Fibroblast of the conjunctiva (primary cell): ENCODE results near the gene CARD10.

Experiments
- DNase-seq: peaks from one replicate; pipeline ENCODE4 v3.0.0-alpha.2; 2010; ENCODE audit warnings: low read depth

CARD10 gene

GRCh38 chr22:37525746-37526350 lies 6.6 kb upstream of the CARD10 start:
- no peak for DNase-seq

GRCh38 chr22:37525073-37525745 lies 6.0 kb upstream of the CARD10 start:
- no peak for DNase-seq

DNA sequence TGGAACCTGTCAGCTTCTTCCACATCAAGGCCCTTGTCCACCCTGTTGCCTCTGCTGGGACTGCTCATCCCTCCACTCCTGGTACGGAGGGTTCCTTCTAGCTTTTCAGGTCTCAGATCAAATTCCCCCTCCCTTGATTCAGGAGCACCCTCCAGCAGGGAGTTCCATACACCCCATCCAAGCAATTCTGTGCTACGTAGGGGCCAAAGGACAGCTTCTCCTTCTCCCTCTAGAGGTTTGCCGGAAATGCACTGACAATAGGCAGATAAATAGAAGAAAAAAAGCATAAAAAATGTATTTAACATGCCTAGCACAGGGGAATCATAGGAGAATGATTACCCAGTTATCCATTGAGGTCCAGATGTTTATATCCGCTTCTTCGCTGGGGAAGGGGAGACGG lies 3.3 kb upstream of the CARD10 start:
- DNase-seq = no peak

DNA sequence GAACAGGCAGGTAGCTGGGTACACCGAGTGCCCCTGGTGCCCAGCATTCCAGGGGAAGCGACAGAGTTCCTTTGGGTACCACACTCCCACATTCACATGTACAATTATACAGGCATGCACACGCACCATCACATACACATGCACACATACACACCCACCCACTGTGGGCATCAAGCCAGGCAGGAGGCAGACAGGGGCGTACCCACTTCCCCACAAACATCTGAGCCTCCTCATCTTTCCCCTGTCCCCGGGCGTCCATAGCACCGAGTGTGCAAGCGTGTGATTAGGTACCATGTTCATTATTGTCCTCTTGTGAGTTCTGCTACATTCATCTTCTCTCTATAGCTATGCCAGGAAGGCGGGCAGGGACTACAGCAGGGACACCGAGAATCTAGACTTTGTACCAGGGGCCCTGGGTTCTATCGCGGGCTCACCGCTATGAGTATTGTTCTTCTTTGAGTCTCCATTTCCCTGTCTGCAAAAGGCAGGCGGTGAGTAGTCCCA lies 2.1 kb upstream of the CARD10 start:
- no peak for DNase-seq

DNA sequence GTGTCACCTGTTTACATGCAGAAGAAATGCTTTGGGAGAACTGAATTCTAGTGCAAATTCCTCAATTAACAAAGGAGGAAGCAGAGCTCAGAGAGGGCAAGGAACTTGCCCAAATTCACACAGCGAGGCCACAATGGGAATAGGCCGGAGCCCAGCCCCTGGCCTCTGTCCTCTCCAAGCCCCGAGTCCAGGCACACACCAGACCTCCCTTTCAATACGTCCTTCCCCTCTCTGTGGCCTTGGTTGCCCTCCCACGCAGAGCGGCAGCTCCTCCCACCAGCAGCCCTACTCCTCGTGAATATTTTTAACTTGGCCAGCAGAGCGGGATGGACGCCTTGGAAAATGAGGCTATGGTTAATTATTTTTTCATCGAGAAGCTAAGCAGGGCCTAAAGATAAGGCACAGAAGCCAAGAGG lies 1.6 kb upstream of the CARD10 start:
- no peak for DNase-seq

DNA sequence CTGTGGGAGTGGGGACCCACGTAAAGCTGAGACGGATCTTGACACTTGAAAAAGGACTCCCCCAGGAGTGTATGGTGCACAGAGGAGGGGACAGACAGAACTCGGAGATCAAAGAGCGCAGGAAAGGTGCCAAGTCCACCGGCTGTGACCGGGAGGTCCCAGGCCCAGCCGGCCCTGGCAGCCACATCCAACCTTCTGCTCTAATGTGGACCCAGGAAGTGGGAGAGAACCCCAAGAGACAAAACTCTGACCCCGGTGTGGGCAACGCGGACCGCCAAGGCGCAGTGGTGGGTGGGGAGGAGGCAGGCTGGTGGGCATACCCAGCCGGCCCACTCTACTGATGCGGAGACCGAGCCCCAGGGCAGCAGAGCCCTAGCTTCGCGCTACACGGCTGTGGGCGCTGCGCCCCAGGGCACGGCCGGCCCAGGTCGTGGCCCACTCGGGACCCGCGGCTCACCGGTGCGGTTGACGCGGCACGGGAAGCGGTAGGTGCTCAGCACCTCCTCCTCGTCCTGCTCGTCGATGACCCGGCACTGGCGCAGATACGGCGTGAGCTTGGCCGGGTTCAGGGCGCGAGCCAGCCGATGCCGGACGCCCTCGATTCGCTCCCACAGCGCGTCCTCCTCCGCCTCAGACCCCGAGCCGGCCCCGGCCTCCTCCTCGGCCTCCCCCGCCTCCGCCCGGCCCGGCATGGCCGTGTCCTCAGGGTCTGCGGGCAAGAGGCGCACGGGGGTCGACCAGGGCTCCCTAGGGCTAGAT lies 527 bp downstream of the CARD10 start:
- DNase-seq = no peak

- DNase-seq = no peak
Measured at GRCh38 chr22:37517826-37518450, 1.3 kb downstream of the CARD10 start.

DNA sequence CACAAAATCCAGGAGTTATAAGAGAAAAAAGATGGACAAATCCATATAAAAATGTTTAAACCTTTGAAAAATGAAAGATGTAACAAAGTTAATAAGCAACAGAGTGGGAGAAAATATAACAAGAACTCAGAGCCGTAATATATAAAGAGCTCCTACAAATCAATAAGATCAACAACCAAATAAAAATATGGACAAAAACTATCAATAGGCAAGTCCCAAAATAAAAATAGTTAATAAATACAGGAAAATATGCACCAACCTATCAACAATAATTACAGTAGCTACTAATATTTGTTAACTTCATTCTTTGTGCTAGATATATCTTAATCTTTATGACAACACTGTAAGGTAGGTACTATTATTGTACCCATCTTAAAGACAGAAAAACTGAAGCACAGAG lies 2.8 kb downstream of the CARD10 start:
- no peak for DNase-seq

- no peak for DNase-seq
Measured at GRCh38 chr22:37515901-37516300, 3.3 kb downstream of the CARD10 start.

DNA sequence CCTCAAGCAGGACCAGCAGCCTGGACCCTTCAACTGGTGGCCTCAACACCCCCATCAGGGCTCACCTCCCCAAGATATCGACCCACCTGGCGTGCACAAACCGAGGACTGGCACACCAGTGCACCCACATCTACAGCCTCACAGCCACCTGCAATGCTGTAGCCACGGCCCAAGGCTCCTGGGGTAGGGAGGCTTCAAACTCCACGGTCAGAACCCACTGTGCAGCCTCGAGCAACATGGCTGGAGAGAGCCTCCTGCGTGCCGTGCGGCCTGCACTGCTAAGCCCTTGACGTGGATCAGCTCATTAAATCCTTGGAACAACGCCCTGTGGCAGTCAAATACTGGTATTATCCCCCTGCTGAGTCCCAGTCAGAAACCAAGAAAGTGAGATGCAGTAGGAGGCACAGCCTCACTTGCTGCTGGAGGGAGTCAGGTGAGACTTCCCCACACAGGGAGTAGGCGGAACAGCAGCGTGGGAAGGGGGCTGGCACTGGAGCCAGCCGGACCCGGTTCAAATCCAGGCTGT lies 4.6 kb downstream of the CARD10 start:
- DNase-seq = no peak

DNA sequence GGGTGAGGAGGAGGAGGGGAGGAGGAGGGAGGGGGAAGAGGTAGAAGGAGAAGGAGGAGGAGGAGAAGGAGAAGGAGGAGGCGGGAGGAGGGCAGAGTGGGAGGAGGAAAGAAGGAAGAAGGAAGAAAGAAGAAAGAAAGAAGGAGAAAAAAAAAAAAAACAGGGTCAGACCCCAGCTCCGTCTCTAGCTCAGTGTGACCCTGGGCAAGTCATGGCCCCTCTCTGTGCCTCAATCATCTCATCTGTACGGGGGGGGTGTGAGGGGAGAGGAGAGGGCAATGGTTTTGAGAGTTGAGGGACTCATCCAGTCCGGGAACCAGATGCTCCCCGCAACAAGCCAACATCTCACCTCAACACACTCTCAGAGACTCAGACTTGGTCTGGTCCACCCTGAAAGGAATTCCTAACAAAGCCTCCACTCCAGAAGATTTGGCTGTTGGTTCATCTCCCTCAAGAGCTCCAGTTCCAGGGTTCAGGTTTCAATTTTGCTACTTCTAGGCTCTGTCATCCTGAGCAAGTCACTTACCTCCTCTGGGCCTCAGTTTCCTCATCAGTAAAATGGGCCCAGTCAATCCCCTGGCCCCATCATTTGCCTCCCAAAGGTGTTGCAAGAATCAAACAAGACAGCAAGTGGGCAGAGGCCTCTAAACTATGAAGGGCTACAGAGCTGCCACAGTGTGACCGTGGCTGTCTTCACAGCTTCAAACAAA lies 7.7 kb downstream of the CARD10 start:
- DNase-seq = no peak

DNA sequence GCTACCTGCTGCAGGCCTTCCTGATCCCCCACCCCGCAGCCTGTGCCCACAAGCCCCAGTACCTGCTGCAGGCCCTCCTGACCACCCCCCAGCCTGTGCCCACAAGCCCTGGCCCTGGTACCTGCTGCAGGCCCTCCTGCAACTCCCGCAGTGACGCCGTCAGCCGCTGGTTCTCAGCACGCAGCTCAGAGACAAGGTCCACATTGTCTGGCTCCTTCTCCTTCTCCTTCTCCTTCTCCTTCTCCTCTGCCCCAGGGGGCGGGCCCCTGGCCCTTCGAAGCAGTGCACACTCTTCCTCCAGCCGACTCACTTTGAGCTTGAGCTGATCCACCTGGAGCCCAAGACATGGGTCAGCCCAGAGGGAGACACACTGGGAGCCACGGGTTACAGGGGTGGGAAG lies 9.1 kb downstream of the CARD10 start:
- no peak for DNase-seq

DNA sequence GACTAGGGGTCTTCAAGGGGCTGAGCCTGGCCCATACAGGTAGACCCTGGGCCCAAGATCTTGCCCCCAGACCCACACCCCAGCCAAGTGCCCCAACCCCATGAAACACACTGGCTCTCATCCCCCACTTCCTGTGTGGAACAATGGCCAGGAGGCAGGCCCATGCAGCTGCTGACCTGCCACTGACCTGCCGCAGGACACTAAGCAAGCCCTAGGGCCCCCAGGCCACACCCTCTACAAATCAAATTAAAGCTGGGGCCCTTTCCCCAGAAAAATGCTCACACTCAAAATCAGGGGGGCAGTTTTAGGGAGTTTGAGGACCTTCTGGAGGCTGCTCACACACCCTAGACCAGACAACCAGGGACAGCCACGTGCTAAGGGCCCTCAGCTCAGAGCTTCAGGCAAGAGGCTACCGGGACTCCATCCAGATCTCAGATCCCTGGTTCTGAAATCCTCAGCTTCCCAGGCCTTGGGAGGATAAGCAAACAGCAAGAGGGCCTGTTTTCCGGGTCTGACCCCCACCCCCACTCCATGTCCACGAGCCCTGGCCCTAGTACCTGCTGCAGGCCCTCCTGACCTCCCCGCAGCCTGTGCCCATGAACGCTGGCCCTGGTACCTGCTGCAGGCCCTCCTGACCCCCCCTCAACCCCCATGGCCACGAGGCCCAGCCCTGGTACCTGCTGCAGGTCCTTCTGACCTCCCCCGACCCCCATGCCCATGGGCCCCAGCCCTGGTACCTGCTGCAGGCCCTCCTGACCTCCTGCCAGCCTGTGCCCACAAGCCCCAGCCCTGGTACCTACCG lies 10.0 kb downstream of the CARD10 start:
- DNase-seq = no peak

- no peak for DNase-seq
Measured at GRCh38 chr22:37508431-37508992, 10.7 kb downstream of the CARD10 start.

DNA sequence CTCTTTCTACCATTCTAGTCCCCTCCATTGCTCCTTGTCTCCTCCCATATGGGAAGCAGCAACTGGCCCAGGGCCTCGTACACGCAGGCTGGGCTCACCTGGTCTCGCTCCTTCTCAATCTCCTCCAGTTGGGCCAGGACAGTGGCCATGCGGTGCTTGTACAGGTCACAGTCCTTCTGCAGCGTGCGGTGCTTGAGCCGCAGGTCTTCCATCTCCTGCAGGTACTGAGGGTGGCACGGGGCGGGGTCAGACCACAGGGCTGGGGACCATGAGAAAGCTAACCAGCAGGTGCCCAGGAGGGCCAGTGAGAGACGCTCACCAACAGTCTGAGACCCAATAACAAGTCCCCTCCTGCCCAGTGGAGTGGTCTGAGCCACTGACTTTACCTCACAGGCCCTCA lies 11.5 kb downstream of the CARD10 start:
- DNase-seq = no peak

DNA sequence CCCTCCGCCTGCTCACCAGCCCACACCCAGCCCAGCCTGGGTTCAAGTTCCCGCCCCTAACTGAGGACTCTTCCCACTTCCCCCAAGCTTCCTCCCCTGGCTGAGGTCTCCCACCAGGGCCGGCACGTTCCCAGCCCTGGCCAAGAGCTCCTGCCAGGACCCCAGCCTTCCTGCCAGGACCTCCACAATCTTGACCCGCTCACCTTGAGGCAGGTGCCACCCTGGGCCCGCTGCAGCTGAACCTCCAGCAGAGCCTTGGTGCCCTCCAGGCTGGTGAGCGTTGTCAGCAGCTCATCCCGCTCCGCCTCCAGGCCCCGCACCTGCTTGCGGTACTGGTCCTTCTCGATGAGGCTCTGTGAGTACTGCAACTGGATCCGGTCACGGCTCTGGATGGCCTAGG lies 13.2 kb downstream of the CARD10 start:
- DNase-seq = no peak

DNA sequence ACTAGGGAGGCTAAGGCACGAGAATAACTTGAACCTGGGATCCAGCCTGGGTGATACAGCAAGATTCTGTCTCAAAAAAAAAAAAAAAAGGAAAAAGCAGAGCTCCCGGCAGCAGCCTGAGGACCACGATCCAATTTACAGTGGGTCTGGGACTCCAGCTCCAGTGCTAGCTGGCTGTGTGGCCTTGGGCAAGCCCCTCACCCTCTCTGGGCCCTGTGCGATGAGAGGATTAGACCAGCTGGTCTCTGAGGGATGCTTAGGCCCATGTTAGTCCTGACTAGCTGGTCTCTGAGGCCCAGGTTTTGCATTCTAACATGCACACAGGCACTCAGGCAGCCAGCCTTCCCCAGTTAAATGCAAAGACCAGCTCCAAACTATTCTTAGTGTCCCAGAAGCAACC lies 13.7 kb downstream of the CARD10 start:
- DNase-seq = no peak

GRCh38 chr22:37504964-37505363 lies 14.3 kb downstream of the CARD10 start:
- no peak for DNase-seq

GRCh38 chr22:37503850-37504249 lies 15.4 kb downstream of the CARD10 start:
- no peak for DNase-seq

- no peak for DNase-seq
Measured at GRCh38 chr22:37503183-37503683, 16.0 kb downstream of the CARD10 start.
